T-helper 1 cell treated with Interleukin-12 subunit alpha and Interleukin-12 subunit beta and Interleukin-4 antibody, amounts not matched to agents 30 μg/mL and 1 μg/mL, for 36 hours (primary cell): ENCODE data around the gene TMEM175.

Experiments used
- H3K27ac Mint-ChIP-seq: one replicate; pipeline ENCODE4 v1.8.0; 2021; ENCODE audit warnings: mild to moderate bottlenecking, mixed read lengths
- H3K27me3 Mint-ChIP-seq: one replicate; pipeline ENCODE4 v1.8.0; 2021; ENCODE audit warnings: low read depth, mixed read lengths
- H3K36me3 Mint-ChIP-seq: one replicate; pipeline ENCODE4 v1.8.0; 2021; ENCODE audit warnings: low read depth, mixed read lengths
- H3K4me1 Mint-ChIP-seq: one replicate; pipeline ENCODE4 v1.8.0; 2021; ENCODE audit warnings: low read depth, mixed read lengths
- H3K4me3 Mint-ChIP-seq: one replicate; pipeline ENCODE4 v1.8.0; 2021; ENCODE audit warnings: mild to moderate bottlenecking, moderate library complexity, mixed read lengths
- H3K9me3 Mint-ChIP-seq: one replicate; pipeline ENCODE4 v1.8.0; 2021; ENCODE audit warnings: mixed read lengths

TMEM175 gene

DNA sequence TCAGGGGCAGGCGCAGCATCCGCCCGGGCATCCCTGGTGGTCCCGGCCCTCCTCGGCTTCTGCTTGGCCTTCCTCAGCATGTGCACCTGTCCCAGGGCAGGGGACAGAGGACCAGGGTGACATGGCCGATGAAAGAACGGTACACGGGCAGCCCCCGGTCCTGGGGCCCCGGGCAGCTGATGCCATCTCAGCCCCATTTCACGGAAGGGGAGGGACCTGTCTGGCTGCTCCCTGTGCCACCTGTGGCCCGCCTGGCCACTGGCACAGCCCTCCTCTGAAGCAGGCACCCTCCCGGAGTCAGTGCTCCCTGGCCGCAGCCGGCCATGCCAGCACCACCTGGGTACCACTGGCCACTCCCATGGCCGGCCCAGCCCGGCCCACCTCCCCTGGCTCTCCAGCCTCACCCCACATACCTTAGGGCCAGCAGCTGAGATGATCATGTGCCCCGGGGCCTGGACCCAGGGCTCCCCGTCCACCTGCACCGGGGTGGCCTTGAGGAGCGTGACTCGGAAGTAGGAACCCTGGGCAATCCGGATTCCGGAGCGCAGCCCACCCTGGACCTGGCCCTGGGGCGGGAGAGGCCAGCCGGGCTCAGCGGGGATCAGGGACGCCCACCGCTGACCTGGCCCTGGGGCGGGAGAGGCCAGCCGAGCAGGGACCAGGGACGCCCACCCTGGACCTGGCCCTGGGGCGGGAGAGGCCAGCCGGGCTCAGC is 28.5 kb downstream of the TMEM175 start:
- Mint-ChIP-seq H3K27me3 (no peaks in the 10 kb centered on the region), H3K4me1 (no peaks in the 10 kb centered on the region), H3K27ac (no peak overlapping the region), H3K36me3 (no peaks in the 10 kb centered on the region), H3K4me3 (no peak overlapping the region), H3K9me3 (no peaks in the 10 kb centered on the region)

DNA sequence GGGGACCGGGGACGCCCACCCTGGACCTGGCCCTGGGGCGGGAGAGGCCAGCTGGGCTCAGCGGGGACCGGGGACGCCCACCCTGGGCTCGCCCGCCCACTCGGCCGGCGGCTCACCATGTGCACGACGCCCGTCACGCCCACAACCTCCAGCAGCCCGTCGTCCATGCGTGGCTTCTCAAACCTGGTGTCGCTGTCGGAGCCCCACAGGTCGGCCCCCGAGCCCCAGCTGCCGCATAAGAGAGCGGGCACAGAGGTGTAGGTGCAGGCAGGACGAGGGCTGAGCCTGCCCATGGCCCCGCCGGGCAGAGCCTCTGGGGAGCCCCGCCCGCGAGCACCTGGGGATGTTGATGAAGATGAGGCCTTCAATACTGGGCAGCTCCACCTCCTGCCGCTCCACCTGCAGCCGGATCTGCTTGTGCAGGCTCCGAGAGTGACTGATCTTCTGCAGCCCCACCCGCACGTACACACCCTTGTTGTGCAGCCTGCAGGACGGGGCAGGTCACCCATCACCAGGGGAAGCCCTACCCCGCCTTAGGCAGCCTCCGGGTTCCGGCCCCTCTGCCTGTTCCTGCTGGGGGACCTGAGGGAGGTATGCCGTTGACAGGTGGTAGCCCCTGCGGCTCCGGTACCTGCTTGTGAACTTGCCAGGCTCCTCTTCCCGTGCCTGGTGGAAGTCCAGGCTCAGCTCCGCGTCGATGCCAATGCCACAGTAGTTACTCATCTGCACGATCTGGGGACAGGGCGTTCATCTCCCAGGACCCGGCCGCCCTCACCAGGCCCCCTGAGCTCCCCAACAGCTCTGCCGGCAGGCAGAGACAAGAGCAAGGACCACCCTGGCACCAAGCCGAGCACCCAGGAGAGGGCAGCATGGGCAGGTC is 29.3 kb downstream of the TMEM175 start:
- H3K27ac Mint-ChIP-seq = no peak overlapping the region
- H3K4me1 Mint-ChIP-seq = no peaks in the 10 kb centered on the region
- no peaks in the 10 kb centered on the region for H3K9me3 Mint-ChIP-seq
- H3K27me3 Mint-ChIP-seq = no peaks in the 10 kb centered on the region
- H3K36me3 Mint-ChIP-seq = no peaks in the 10 kb centered on the region
- H3K4me3 Mint-ChIP-seq = no peak overlapping the region

DNA sequence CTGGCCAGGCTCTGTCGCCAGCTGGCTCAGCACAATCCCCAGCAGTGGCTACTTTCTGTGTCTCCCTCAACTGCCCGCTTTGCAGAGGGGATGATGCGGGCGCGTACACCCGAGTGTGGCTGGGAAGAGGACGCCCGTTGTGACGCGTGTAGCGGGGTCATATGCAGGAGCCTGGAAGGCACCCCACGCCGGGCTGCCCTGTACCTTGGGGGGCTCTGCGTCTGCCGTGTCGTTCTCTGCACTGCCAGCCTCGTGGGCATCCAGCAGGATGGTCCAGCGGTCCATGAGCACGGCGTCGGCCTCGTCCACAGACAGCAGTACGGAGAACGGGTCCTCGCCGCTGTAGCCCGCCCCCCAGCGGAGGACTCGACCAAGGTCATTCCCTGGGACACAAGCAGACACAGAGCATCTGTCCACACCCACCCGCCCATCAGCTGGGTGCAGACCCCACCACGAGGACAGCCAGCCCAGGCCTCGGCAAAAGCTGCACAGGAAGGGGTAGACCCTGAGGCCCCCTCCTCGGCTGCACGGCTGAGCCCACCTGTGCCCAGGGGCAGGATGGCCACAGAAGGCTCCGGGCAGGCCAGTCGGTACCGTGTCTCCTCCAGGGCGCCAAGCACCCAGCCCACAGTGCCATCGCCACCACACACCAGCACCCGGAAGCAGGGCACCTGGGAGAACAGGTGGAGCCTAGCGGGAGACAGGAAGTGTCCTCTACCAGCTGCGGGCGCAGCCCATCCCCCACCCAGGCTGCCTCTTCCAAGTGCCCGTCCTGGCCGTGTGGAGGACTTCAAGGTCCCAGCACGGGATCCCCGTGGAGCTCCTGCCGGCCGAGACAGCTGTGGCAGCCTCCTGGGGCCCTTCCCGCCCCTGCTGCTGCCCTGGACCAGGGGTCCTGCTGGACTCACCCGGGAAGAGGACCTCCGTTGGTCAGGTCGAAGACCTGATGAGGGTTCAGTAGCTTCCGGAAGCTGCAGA is 30.3 kb downstream of the TMEM175 start:
- Mint-ChIP-seq H3K36me3 (no peaks in the 10 kb centered on the region), H3K27ac (no peak overlapping the region), H3K27me3 (no peaks in the 10 kb centered on the region), H3K4me1 (no peaks in the 10 kb centered on the region), H3K4me3 (no peak overlapping the region), H3K9me3 (no peaks in the 10 kb centered on the region)

DNA sequence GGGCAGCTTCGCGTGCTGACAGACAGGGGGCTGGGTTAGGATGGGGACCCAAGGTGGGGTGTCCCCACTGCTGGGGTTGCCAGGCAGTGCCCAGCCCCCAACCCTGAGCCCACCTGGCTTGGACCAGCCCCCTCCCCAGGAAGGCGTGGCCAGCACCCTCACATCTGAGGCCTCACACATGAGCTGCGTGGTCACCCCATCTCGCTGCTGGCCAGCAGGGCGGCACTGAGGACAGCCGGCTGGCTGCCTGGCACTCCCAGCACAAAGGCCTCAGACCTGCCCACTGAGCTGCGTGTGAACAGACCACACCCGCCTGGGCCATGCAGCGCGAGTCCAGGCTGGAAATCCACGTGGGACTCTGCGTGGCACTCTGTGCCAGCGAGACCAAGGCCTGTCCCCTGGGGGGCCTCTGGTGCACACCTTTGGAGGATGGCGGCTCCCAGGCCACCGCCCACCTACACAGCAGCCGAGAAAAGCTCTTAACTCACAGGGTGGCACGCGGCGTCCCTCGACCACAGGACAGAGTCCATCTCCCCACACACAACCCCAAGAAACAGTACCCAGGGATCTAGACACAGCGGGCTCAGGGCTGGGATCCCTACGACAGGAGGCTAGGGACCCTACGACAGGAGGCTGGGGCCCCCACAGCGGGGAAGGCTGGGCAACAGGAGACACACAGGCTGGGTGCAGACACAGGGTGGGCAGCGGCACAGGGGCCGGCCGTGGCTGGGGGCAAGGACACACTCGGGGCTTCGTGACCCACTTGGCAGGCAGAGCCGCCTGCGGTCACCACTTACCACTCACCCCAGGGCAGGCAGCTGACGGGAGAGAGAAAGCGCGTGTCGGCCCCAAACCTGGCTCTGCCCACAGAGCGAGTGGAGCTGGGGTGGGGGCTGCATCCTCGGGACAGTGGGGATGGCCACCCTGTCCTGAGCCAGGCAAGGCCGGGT is 31.3 kb downstream of the TMEM175 start:
- no peaks in the 10 kb centered on the region for H3K36me3 Mint-ChIP-seq
- no peak overlapping the region for H3K27ac Mint-ChIP-seq
- no peak overlapping the region for H3K4me3 Mint-ChIP-seq
- H3K27me3 Mint-ChIP-seq = no peaks in the 10 kb centered on the region
- H3K4me1 Mint-ChIP-seq = no peaks in the 10 kb centered on the region
- no peaks in the 10 kb centered on the region for H3K9me3 Mint-ChIP-seq

DNA sequence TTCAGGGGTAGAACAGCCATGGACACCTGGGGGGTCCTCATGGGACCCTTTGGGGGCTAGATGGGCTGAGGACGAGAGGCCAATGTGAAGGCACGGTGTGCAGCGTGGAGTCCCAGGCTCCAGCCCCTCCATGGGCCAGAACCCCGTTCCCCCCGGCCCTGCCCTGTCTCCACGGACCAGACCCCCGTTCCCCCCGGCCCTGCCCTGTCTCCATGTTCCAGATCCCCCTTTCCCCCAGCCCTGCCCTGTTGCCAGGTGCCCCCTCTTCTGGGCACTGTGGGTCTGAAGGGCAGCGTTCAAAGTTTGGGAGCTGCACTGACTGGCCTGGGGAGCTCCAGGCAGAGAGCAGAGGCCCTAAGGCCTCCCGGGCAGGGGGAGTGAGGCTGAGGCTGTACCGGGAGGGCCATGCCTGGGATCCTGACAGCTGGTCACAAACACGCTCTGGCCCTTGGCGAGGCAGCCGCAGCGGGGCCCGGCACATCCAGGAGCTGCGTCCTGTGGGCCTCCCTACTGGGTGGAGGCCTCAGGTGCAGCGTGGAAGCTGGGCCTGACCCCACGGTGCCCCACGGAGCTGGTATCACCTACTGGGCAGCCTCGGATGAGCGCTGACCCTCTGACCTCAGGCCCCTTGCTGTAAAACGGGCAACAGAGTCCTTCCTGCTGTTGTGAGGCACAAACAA is 32.2 kb downstream of the TMEM175 start:
- Mint-ChIP-seq H3K36me3 (no peaks in the 10 kb centered on the region), H3K4me1 (no peaks in the 10 kb centered on the region), H3K27ac (no peak overlapping the region), H3K9me3 (no peaks in the 10 kb centered on the region), H3K4me3 (no peak overlapping the region), H3K27me3 (no peaks in the 10 kb centered on the region)

DNA sequence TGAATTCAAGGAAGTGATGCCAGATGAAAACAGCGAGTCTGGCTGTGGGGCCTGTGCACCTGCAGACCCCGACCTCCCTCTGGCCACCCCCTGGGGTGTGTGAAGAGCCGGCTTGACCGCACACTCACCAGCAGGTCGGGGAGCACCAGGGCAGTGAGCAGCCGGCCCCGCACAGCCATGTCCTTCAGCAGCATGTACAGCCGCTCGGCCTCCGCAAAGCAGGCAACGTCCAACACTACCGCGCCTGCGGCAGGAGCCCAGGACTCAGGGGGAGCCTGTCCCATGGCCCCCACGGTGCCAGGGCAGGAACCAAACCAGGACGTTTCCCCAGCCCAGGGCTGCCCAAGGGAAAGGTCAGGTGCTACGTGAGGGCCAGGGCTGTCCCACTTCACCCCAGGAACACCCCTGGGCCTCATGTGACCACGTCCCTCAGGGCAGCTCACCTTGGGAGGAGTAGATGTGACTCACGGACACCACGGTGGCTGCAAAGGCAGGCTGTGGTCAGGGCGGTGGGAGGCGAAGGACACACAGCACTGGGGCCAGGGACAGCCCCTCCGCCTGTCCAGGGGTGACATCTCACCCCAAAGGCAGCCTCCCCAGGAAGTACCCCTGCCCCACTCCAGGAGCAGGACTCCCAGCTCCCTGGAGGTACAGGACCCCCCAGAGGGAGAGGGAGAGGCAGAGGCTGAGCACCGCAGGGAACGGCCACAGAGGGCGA is 32.9 kb downstream of the TMEM175 start:
- Mint-ChIP-seq H3K9me3 (no peaks in the 10 kb centered on the region), H3K27me3 (no peaks in the 10 kb centered on the region), H3K4me1 (no peaks in the 10 kb centered on the region), H3K4me3 (no peak overlapping the region), H3K36me3 (no peaks in the 10 kb centered on the region), H3K27ac (no peak overlapping the region)

DNA sequence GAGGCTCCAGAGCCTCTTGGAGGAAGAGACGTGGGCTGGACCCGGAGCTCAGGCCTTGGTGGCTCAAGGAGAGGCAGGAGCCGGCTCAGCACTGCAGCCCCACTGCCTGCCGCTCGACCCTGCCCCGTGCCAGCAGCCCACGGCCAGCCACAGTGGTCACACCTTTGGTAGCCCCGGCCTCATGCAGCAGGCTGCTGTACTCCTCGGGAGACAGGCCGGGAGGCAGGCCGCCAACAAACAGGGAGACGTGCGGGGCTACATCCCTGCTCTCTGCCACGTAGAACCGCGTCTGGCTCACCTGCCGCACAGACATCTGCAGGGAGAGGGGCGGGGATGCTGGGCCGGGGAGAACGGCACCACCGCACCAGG is 33.5 kb downstream of the TMEM175 start:
- Mint-ChIP-seq H3K9me3 (no peaks in the 10 kb centered on the region), H3K4me1 (peaks cover 4% of the 10 kb centered on the region), H3K4me3 (no peak overlapping the region), H3K27ac (no peak overlapping the region), H3K27me3 (no peaks in the 10 kb centered on the region), H3K36me3 (no peaks in the 10 kb centered on the region)

DNA sequence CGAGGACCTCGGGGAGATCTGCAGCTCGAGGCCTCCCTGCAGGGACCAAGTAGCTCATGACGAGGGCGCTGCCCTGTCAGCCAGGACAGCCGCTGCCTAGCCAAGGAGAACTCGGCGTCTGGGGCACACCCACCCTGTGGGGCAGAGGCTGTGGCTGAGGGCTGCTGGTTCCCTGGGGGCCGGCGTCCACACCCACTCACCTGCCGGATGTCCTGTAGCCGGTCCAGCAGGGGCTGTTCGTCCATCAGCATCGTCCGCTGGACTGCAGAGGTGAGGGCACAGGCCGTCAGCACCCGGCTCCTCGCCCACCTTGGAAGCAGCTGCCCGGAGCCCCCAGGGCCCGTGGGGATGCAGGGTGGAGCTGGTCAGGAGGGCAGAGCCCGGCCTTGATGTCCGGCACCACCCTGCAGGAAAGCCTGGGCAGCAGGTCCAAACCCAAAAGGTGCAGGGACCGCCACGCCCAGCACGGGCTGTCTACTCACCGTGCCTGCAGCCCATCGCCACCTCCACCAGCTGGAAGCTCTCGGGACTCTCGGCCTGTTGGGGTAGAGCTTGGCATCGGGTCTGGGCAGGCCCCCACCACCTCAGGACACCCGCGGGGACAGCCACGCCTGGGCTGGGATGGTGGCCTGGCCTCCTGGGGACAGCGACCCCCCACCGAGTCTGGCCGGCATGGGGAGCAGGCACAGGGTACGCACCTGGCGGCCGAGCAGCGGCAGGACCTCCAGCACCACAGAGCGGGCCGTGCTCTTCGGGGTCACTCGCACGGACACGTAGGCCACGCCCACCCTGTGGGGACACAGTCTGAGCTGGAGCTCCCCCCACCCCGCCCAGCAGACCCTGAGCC is 34.2 kb downstream of the TMEM175 start:
- Mint-ChIP-seq H3K4me1 (peaks cover 5% of the 10 kb centered on the region), H3K27me3 (no peaks in the 10 kb centered on the region), H3K9me3 (no peaks in the 10 kb centered on the region), H3K27ac (no peak overlapping the region), H3K4me3 (no peak overlapping the region), H3K36me3 (no peaks in the 10 kb centered on the region)

DNA sequence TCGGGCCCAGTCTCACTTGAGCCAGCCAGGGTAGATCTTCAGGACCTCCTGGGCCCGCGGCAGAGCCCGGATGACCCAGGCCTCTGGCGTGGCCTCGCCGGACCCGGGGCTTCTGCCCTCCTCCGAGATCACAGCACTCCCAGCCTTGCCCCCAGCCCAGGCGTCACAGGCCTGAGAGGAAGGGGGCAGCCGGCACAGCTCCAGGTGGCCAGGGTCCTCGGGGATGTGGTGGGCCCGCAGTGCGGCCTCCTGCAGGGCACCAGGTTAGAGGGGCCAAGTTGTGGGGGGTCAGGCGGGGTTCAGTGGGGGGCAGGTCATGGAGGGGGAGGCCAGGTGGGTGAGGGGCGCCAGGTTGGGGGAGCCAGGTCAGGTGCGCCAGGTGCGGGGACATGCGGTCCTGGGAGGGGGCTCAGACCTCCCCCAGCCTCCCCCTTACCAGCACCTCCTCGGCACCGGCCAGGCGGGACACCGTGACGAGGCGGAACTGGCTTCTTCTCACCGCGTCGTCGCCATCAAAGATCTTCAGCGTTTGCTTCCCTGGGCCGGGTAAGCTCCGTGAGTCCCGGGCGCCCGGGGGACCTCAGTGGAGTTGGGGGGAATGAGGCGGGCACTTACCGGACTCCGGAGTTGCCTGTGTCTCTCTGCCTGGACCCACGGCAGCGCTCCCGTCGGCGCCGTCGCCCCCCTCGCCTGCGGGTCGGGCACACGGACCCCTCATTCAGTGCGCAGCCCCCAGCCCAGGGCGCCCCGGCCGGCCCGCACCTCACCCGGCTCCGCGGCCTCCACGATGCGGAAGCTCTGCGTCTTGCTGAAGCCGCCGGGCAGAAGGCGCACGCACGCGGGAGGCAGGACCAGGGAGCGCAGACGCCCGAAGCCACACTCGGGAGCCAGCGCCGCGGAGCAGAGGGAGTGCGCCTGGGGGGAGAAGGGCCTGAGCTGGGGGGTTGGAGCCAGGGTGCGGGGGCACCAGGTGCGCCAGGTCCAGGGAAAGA is 35.1 kb downstream of the TMEM175 start:
- no peak overlapping the region for H3K27ac Mint-ChIP-seq
- no peaks in the 10 kb centered on the region for H3K36me3 Mint-ChIP-seq
- no peaks in the 10 kb centered on the region for H3K9me3 Mint-ChIP-seq
- H3K4me3 Mint-ChIP-seq = no peak overlapping the region
- peaks cover 5% of the 10 kb centered on the region for H3K4me1 Mint-ChIP-seq
- no peaks in the 10 kb centered on the region for H3K27me3 Mint-ChIP-seq

DNA sequence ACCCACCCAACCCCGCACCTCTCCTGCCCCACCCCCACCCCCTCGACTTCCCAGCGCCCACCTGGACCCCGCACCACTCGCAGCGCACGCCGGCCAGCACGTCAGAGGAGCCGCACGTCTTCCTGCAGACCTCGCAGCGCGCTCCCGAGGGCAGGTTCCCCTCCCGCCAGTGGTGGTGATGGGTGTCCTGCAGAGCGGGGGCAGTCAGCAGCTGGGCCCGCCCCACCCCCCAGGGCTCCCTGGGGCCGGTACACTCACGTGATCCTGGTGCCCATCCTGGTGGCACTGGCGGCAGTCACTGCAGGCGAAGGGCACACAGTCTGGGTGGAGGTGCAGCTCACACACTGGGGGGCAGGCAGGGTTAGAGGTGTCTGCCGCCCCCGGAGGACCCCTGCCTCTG is 36.0 kb downstream of the TMEM175 start:
- Mint-ChIP-seq H3K4me1 (peaks cover 5% of the 10 kb centered on the region), H3K4me3 (no peak overlapping the region), H3K27ac (no peak overlapping the region), H3K27me3 (no peaks in the 10 kb centered on the region), H3K9me3 (no peaks in the 10 kb centered on the region), H3K36me3 (no peaks in the 10 kb centered on the region)

DNA sequence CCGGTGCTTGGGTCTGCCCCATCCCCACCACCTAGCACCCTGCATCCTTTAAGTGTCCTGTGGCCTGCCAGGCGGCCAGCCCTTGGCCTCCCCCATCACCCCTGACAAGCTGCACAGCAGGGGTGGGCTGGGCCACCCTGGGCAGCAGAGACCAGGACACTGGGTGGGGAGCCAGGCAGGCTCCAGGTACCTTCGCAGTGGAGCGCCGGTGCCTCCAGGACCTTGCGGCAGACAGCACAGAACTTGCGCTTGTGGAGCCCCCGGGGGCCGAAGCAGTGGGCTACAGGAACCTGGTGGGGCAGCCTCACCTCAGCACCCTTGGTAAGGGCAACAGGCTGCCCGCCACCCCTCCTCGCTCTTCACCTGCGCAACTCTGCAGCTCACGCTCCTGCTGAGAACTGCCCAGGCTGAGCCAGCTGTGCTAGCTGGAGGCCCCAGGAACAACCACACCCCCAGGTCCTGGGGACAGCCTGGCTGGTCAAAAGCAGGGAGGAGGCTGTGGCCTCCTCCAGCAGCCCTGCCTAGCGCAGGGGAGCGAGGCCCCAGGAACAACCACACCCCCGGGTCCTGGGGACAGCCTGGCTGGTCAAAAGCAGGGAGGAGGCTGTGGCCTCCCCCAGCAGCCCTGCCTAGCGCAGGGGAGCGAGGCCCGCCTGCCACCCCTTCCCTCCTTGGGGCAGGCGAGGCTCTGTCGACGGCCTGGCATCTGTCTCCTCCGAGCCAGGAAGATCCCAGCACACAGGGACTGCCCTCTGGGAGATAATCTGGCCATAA is 36.5 kb downstream of the TMEM175 start:
- Mint-ChIP-seq H3K36me3 (no peaks in the 10 kb centered on the region), H3K27ac (no peak overlapping the region), H3K4me3 (no peak overlapping the region)

More for the DNA sequence above, 36.5 kb downstream of the TMEM175 start:
- no peaks in the 10 kb centered on the region for H3K27me3 Mint-ChIP-seq
- no peaks in the 10 kb centered on the region for H3K9me3 Mint-ChIP-seq
- peaks cover 5% of the 10 kb centered on the region for H3K4me1 Mint-ChIP-seq
